ENCODE measurements around the gene EHD4.

EHD4 gene

GRCh38 chr15:41994772-41995475 lies 22.6 kb upstream of the EHD4 start:
- DNase-seq = no peak

DNA sequence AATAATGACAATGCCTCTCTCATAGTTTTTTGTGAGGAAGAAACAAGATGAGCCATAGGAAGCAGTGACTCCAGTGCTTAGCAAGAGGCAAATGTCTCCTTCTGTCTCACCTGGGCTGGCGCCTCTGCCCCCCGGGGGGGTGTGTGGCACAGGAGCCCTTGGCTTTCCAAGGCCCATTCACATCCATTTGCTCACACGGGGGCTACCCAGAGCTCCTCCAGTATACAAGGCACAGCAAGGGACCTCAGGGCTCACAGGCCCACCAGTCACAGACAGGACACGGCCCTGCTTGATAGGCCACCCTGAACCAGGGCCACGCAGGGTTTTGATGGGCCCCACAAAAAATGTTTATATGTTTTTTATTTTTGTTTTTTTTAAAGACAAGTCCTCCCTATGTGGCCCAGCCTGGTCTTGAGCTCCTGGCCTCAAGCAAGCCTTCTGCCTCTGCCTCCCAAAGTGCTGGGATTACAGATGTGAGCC lies 21.9 kb upstream of the EHD4 start:
- DNase-seq = no peak

GRCh38 chr15:41993472-41994170 lies 21.3 kb upstream of the EHD4 start:
- DNase-seq = no peak

GRCh38 chr15:41992803-41993190 lies 20.4 kb upstream of the EHD4 start:
- no peak for DNase-seq

DNA sequence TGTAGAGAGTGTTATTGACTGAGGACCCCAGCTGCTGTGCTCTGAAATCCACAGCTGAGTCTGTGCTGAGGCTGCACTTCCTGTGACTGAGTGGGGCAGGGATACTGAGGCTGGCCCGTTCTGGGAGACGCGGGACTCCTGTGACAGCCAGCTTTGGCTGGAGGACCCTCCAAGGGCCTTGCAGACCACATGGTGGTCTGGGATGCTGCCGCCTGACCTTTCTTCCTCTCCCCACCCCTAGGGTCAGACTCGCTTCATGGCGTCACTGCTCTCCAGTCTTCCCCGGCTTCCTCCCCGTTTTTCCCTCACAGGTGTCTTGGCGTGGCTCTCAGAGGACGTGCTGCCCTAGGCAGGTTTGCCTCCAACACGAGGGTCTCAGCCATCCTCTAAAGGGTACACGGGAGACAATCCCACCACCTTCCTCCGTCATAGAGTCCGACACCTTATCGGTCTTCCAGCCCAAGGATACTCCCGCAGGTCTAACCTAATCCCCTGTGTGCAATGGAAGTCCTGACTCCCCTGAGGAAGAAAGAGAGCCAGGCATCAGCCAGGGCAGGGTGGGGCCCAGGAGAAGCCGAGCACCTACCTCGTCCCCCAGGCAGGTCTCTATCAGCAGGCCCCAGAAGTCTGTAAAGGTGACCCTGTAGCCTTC lies 19.9 kb upstream of the EHD4 start:
- no peak for DNase-seq

GRCh38 chr15:41990691-41991090 lies 18.3 kb upstream of the EHD4 start:
- DNase-seq = no peak

- no peak for DNase-seq
Observed at GRCh38 chr15:41990243-41990605, 17.9 kb upstream of the EHD4 start.

DNA sequence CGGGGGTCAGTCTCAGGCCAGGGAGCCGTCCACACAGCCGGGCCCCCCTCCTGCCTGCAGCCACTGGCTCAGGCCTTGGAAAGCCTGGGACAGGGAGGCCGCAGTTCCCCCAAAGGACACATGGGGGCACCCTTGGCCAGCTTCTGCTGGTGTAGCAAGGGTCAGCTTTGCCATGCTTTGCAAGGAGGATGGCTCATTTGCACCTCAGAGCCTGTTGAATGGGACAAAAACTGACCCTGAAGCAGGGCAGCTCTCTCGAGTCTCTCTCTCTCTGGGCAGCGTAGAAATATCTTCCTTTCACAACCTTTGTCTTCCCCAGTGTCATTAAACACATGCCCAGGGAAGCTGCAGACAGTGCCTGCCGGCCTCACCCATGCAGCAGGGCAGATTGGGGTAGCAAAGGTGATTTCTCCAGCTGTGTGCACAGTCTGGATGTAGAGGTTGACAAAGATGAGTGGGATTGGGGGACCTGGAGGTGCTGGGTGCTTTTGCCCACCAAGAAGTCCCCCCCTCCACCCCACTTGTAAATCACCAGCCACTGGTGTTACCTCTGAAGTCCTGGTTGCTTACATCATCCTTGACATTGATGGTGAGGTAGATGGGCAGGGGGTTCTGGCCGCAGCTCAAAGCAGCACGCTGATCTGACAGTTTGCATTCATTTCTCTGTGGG lies 17.4 kb upstream of the EHD4 start:
- DNase-seq = peak; percentile 50 to 70

DNA sequence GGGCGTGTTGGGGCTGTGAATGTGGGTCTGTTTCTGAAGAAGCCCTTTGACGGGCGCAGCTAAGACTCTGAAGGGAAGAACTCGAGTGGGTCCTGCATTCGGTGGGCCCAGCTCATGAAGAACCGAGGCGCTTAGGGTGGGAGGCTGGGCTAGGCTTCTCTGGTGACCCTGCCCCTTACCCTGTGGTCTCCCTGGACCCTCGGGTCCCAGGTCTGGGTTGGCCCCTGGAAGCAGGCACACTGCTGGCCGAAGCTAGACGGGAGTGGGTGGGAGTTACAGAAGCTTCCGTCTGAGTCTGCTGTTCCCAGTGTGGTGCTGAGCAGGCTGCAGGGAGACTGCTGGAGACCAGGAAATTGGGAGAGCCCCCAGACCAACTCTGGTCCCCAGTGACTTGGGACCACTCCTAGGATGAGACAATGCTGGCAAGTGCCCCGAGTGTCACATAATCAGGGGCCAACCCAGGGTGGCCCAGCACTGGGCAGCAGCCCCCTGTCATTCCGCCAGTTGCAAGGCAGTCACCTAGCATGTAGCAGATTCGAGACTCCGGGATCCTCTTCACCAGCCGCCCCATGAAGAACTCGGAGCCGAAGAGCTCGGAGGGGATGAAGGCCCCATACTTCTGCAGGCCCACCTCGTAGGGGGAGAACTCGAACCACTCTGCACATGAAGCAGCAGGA lies 16.7 kb upstream of the EHD4 start:
- DNase-seq = no peak

DNA sequence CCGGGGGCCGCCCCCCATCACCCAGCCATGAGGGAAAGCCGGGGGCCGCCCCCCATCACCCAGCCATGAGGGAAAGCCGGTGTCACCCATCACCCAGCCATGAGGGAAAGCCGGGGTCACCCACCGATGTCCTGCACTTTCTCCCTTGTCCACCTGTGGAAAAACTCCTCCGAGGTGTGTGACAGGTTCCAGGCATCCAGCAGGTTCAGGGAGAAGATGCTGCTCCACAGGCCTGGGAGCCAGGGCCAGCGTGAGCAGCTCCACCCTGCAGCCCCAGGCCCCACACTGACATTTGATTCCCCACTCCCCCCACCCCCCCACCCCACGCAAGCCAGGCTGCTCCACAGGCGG lies 15.5 kb upstream of the EHD4 start:
- DNase-seq = no peak

GRCh38 chr15:41987246-41987924 lies 15.0 kb upstream of the EHD4 start:
- no peak for DNase-seq

DNA sequence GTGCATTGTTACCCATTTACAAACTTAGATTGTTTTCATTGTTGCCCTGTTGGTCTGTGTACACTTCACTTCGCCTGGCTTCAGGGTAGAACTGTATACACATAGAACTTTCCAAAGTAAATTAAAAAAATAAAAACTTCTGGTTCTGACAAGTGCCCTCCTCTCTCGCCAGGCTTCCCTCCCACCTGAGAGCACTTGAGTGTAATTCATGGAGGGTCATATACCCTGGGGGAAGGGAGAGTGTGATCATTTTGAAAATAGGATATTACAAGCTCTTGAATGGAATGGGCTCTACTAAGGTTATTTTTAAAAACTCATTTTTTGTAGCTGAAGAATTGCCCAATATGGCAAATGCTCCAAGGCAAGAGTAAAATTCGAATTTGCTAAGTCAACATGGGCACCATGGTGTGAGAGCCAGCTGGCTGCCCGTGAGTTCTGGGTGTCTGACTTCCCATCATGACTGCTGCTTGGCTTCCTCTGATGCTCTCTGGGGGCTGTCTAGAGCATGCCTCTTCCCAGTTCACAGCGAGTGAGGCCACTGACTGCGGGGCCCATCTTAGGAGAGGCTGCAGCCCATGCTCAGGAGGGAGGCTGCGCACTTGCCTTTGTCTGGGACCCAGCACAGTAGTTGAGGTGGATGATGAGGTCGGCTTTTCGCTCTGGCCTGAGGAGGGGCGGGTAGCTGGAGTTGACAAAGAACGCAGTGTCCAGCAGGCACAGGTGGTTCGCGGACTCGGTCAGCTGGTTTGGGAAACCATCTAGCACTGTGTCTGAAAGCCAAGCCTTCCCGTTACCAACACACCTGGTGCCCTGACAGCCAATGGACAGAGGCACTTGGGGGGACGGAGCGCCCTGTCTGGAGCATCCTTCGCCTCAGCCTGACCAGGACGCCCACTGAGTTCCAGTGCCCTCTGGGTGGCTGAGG lies 13.1 kb upstream of the EHD4 start:
- no peak for DNase-seq

GRCh38 chr15:41984622-41985021 lies 12.3 kb upstream of the EHD4 start:
- no peak for DNase-seq

DNA sequence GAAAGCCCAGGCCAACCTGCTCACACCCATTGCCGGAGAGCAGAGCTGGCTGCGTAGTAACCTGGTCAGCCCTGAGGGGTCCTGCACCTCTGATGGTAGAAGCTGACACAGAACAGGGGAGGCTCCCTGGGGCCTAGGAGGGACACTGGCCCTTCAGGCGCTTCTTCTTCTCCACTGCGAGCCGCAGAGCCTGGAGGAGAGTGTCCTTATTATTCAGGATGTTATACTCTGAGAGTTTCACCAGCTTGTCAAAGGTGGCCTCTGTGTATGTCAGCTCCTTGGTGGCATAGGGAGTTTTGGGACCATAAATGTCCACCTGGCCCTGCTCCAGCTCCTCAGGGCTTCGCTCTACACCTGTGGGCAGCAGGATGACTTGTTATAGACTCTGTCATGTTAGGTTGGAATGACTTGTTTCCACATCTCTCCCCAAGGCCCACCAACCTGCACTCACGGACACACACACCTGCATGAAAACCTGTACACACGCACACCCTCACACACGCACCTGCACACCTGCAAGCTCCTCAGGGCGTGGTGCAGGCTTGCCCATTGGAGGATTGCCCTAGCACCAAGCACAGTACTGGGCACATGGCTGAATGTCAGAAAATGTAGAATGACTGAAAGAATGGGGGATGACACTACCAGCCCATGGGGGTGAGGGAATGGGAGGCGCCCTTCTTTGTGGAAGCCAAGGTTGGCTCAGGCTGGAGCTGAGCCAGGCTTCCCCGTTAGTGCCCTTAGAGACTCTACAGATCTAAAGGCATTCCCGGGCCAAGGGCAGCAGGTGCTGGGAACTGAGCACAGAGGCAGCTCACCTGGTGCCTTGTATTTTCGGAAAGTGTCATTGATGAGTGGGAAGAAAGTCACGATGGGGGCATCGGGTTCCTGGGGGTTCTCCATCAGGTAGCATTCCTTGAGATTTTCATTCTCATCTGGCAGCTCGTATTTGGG lies 11.5 kb upstream of the EHD4 start:
- DNase-seq = no peak

DNA sequence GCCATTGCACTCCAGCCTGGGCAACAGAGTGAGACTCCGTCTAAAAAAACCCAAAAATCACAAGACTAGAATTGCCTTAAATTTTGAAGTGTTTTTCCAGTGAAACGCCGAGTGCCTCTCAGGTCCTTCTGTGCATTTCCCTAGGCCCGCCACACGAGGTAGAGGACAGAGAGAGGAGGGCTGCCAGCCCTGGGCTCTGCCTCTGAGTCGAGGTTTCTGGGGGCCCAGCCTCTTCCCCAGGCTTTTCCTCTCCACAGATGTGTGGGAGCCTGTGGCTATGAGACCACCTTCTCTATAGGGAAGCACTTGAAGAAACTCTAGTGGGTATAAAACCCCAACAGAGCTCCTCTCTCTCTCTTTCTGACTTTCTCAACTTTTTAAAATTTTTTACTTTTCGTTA lies 10.9 kb upstream of the EHD4 start:
- DNase-seq = no peak

DNA sequence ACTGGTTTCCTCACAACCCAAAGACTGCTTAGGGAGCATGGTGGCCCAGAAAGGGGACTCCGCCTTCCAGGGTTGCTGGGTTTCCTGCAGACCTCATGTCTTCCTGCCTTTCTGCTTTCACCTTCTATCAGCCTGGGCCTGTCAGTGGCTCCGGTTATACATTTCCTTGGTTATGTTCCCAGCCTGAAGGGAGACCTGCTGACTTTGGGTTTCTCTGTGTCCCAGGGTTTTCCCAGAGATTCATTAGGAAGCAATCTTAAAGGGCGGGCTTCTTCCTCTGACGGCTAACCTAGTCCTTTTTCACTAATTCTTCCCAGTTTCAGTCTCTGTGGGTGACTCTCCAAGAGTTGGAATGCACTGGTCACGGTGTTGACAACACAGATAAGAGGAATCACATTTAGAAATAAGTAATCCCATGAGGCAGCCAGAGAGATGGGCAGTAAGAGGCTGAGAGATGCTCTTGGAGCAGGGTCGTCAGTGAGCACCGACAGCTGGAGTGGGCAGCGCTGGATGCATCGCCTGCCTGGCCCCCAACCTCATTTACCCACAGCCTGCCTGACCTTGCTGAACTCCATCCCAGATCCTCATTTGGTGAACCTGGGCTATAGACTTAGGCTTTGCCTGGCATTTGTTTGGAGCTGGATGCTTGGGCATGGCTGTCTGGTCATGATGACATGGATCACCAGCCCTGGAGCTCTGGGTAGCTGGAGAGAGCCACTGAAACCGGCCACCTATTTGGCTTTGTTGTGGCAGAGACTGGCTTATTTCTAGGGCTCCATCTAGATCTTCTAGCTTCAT lies 10.0 kb upstream of the EHD4 start:
- DNase-seq = no peak

- no peak for DNase-seq
Observed at GRCh38 chr15:41981371-41982132, 9.2 kb upstream of the EHD4 start.

DNA sequence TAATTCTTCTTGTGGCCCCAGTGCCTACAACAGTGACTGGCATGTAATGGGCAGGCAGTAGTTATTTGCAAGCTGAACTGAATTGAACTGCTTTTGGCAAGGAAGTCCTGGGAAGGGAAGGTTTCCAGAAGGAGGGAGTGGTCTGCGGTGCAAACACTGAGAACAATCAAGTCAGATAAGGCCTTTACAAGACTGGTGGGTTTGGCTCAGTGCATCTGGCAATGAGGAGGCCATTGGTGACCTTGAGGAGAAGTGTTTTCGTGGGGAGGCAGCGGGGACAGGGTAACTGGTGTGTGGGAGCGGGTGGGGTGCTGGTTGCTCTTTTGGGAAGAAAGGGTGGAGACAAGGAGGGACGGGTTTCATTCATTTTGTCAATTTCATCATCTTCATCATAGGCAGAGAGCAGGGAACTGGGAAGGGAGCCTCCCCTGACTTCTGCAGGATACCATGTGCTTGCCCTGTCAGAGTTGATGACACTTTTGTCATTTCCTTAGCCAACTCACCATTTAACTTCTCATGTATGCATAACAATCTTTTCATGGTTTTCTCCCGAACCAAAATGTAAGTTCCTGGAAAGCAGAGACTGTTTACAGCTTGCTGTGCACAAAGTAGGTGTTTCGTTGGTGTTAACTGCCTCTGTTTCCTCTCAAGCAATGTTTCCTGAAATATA lies 8.4 kb upstream of the EHD4 start:
- DNase-seq = no peak

Measured in NCI-H524 (cell line).